ENCODE results near the gene FICD.
"Not testable (repeated sequence)": the region's sequence is repeated elsewhere in the genome, so short reads cannot be mapped to it uniquely, and the experiment has no call there.

FICD gene

GRCh38 chr12:108538146-108538545 is 23.1 kb downstream of the FICD start:
- no peak for DNase-seq (ENCODE audit: low spot score)

- DNase-seq (ENCODE audit: low spot score), result no peak
Observed at GRCh38 chr12:108538616-108539195, 23.6 kb downstream of the FICD start.

GRCh38 chr12:108542320-108542719 is 27.2 kb downstream of the FICD start:
- no peak for DNase-seq (ENCODE audit: low spot score)

- no peak for DNase-seq (ENCODE audit: low spot score)
Observed at GRCh38 chr12:108543652-108544051, 28.6 kb downstream of the FICD start.

GRCh38 chr12:108547686-108548085 is 32.6 kb downstream of the FICD start:
- no peak for DNase-seq (ENCODE audit: low spot score)

- DNase-seq (ENCODE audit: low spot score), result no peak
Observed at GRCh38 chr12:108548954-108549521, 34.0 kb downstream of the FICD start.

- no peak for DNase-seq (ENCODE audit: low spot score)
Observed at GRCh38 chr12:108551535-108551934, 36.5 kb downstream of the FICD start.

GRCh38 chr12:108553799-108554198 is 38.7 kb downstream of the FICD start:
- DNase-seq (ENCODE audit: low spot score), result no peak

- not testable (repeated sequence) for DNase-seq (ENCODE audit: low spot score)
Observed at GRCh38 chr12:108555383-108555782, 40.3 kb downstream of the FICD start.

GRCh38 chr12:108559007-108559655 is 44.1 kb downstream of the FICD start:
- DNase-seq (ENCODE audit: low spot score), result no peak

GRCh38 chr12:108559748-108560147 is 44.7 kb downstream of the FICD start:
- no peak for DNase-seq (ENCODE audit: low spot score)

- no peak for DNase-seq (ENCODE audit: low spot score)
Observed at GRCh38 chr12:108560321-108560721, 45.2 kb downstream of the FICD start.

GRCh38 chr12:108560752-108561719 is 46.0 kb downstream of the FICD start, which contains the start of gene SART3:
Gene SART3, minus strand, starts transcription at chr12:108561173. Its CDS starts 19 bp downstream, at chr12:108561154.
- peak; percentile 79 for DNase-seq (ENCODE audit: low spot score)

- DNase-seq (ENCODE audit: low spot score), result no peak
Observed at GRCh38 chr12:108561852-108562347, 46.8 kb downstream of the FICD start.

GRCh38 chr12:108562348-108563135 is 47.5 kb downstream of the FICD start, which contains the start of gene ISCU:
Gene ISCU, plus strand, starts transcription at chr12:108562596. Its CDS starts 27 bp downstream, at chr12:108562623.
- peak; percentile 87 for DNase-seq (ENCODE audit: low spot score)

GRCh38 chr12:108563136-108563803 is 48.2 kb downstream of the FICD start:
- DNase-seq (ENCODE audit: low spot score), result peak; percentile 90

GRCh38 chr12:108563804-108564151 is 48.7 kb downstream of the FICD start:
- DNase-seq (ENCODE audit: low spot score), result no peak

GRCh38 chr12:108564724-108565123 is 49.6 kb downstream of the FICD start:
- no peak for DNase-seq (ENCODE audit: low spot score)

GRCh38 chr12:108565146-108565545 is 50.1 kb downstream of the FICD start:
- DNase-seq (ENCODE audit: low spot score), result no peak

- no peak for DNase-seq (ENCODE audit: low spot score)
Observed at GRCh38 chr12:108565976-108566375, 50.9 kb downstream of the FICD start.

- DNase-seq (ENCODE audit: low spot score), result no peak
Observed at GRCh38 chr12:108566452-108566851, 51.4 kb downstream of the FICD start.

All from HuH-7.5 (cell line).